Glomerular endothelial cell (primary cell): ENCODE results near the gene WFDC6. TPM values are rescaled to one million over a fixed set of nuclear protein-coding genes. Genes with fewer than 3 reads are reported as not detected.

Experiments
- DNase-seq: peaks from one replicate; pipeline ENCODE4 v3.0.0-alpha.2; 2011; ENCODE audit warnings: low read depth, low spot score; ENCODE audit errors: extremely low read depth
- total RNA-seq: library from RNA; depleted of rRNA; stranded (reverse); fragments of >200 nt; gene quantifications from 2 replicates; pipeline ENCODE4 v1.2.3, GENCODE V29; 2015

The WFDC6 gene
- total RNA-seq, 1 donor from 2014 or later = not detected

DNA sequence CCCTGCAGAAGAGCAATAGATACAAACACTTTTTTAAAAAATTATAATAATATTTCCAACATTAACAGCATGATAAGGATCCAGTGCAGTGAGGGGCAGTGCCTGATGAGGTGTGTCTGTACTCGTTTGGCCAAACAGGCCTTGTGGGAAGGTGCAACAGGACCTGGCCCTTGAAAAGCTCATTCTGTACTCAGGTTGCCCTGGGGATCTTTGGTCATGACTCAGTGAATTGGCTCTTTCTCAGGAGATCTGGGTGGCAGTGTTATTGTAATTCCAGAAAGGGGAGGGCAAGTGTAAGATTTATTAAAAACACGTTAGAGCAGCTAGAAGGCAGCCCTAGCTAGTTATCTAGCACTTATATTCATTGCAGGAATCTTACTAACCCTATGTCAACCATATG lies 21.0 kb downstream of the WFDC6 start:
- DNase-seq = no peak

DNA sequence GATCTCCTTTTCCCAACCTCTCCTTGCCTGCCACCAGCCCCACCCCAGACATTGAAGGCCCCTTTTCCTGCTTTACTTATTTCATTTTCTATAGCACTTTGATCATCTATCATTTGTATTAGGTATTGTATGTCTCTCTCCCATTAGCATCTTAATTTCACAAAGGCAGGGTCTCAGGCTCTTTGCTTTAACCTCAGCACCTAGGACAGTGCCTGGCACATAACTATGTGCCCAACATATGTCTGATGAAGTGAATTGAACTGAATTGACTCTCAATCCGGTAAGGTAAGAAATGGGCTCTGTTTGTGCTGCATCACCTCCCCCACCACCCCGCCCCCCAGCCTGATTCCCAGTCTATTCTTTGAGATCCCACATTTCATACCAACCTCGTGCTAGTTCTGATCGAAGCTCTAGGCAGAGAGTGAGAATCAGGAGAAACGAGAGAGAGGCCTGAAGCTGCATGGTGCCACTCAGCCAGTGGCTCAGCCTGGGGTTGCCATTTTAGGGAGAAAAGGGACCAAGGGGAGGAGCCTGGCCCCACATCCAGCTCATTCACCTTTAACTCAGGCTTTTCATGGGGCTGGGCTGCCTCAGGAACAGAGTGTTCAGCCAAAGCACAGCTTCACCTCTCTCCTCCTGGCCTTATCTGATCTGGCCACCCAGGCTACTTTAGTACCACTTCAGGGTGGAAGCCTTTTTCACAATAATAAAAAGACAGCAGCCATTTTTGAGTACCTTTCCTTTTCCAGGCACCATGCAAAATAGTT lies 24.0 kb downstream of the WFDC6 start, which contains the start of gene SPINT3:
Gene SPINT3, minus strand, starts transcription at position 476 of the 767 bp plus-strand sequence. Its CDS starts 14 bp downstream, at position 462.
- DNase-seq = no peak

DNA sequence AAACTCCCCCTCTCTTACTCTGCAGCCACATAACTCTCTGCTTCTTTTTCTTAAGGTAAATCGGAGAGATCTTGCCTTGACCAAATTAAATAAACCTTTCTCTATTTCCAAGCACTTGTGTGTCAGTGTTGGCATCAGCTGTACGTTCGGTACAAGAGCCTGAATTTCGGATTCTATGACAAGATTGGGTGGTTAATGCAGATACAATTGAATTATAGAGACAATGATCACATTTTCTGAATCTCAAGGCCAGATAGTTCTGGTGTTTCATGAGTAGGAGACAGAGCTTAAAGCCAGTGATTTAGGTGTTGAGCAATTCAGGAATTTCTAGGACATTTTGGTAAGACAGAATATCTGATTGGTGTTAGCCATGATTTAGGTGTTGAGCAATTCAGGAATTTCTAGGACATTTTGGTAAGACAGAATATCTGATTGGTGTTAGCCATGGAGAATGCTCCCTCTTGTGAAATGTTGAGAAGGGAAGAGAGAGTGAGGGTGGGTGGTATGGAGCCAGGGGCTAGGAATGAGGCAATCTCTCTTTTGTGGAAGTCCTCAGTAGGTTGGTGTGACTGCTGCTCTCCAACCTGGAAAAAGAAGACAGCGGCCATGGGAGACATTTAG lies 28.9 kb downstream of the WFDC6 start:
- no peak for DNase-seq

DNA sequence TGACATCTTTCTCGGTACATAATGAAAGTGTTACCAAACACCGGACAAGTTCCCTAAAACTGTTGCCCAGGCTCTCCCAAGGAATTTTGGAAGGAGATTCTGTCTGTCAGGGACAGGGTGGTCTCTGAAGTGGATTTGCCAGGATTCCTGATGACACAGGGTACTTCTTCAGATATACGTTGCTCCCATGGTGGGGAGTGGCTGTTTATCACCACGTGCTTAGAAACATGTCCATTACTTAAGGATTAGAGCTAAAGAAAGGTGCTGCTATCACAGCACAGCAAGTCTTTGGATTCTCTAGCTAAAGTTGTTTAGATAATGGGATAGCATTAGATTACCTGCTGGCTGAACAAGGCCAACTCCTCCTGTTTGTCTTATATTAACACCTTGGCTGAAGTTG lies 30.2 kb downstream of the WFDC6 start:
- DNase-seq = no peak

DNA sequence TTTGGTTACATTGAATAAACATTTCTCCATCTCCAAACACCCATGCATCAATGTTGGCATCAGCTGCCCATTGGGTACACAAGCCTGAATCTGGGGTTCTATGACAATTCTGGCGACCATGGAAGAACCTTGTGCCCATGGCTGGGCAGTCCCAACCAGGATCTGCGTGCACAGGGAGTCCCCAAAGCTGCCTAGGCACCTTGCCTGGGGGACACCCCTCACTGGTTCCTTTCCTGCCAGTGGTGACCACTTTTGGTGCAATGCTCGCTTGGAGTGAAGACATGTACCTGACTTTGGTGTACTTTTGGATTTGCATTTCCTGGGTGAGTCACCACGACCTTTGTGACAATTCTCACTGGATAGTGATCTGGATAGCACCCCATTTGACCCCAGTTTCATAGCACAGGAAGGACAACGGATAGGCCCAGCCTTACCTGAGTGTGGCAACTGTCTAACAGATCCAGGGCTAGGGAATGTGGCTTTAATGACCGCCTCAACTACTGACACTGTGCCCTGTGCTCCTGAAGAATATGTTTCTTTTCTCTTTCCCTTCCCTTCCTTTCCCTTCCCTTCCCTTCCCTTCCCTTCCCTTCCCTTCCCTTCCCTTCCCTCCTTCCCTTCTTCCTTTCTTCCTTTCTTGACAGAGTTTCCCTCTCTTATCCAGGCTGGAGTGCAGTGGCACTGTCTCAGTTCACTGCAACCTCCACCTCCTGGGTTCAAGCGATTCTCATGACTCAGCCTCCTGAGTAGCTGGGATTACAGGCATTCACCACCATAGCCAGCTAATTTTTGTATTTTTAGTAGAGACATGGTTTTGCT lies 31.0 kb downstream of the WFDC6 start:
- DNase-seq = no peak

DNA sequence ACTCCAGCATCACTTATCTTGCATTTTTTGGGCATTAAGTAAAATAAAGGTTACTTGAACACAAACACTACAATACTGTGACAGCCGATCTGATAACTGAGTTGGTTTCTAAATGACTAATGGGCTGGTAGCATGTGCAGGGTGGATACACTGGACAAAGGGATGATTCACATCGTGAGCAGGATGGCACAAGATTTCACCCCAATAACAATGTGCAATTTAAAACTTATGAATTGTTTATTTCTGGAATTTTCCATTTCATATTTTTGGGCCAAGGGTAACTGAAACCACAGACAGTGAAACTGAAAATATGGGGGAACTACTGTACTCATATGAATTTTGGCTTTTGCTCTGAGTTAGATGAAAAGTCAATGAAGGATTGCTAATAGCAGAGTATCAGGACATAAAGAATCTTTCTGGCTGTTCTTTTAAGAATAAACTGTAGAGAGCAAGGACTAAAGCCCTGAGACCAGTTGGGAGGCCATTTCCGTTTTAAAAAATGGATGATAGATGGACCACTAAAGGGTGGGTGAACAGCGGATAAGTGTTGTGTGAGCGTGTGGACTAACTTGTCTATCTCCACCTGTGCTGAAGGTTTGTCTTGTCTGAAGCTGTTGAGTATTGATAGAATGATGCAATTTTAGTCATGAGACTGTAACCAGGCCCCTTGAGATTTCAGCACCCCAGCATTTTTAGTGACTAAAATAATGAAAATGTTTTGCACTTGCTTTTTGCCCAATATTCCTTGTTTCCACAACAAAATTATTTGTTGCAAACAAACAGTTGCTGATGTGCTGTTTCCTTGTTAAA lies 32.1 kb downstream of the WFDC6 start:
- no peak for DNase-seq

DNA sequence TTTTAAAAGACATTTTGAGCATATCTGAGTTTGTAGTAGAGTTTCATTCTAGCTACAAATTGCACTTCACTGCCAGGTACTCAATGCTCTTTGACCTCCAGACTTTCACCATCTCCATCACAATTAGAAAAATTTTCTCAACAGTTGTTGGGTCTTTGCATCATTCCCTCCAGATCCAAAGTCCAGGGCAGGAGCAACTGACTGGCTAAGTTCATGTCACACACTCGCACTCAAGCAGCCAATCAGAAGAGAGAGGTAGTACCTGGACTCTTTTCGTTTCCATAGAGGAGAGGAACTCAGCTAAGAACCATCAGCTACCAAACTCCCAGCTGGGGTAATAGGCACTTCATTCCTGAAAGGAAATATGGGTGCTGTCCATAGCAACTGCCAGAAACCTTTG lies 32.9 kb downstream of the WFDC6 start:
- no peak for DNase-seq

DNA sequence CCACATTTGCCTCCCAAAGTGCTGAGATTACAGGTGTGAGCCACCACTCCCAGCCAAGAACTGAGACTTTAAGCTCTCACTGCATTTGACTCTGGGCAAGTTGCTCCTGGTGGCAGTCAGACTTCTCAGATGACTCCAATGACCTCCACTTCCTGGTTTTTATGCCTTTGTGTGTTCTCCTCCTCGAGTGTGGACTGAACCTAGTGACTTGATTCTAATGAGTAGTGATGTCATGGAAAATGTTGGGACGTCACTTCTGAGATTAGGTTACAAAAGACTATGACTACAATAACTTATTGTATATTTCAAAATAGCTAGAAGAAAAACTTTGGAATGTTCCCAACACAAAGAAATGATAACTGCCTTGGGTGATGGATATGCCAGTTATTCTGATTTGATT lies 35.9 kb downstream of the WFDC6 start:
- DNase-seq = no peak

DNA sequence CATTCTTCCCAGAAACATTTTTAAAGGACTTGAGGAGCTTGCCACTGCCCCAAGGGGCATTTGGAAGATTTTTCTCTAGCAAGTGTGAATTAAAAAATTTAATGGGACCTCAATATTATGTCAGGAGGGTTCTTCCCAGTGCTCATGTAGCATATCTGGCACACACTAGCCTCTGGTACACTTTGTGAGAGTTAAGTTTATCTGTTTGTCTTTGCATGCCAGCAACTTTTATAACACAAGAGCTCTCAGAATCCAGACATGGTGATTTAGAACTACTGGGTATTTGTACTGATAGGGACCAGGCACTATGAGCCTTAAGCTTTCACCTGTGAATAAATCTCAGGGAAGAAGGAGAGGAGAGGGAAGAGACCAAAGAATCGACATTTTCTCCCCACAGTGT lies 36.7 kb downstream of the WFDC6 start:
- DNase-seq = no peak

DNA sequence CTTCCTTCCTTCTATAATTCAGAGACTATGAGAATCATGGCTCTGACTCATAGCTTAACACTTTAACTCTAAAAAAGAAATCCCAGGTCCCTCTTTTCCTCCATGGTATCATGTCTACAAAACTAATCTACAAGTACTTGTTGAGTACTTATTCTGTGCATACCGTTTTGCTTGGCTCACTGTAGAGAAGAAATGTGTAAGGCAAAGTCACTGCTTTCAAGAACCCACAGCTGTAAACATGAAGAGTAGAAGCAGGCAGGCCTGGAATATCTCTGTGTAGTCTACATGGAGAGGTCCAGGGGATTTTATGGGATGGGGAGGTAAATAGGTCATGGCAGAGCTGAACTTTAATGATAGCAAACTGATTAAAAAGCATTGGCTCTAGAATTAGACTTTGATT lies 37.7 kb downstream of the WFDC6 start:
- DNase-seq = no peak

DNA sequence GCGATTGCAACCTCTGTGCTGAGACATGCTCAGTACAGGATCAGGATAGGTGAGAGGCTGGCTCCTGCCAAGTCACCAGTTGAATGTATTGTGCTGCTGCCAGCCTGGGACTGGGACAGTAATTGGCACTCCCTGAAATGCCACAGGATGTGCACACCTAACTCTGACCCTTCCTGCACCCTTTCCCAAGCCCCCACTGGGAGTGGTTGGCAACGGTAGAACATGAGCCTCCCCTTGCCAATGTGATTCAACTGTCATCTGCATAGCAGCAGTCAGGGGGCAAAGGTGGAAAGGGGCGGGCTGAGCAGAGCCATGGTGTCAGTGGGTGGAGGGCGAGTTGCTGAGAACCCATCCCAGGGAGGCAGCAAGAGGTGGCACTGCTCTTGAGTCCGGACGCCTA lies 39.3 kb downstream of the WFDC6 start:
- no peak for DNase-seq

DNA sequence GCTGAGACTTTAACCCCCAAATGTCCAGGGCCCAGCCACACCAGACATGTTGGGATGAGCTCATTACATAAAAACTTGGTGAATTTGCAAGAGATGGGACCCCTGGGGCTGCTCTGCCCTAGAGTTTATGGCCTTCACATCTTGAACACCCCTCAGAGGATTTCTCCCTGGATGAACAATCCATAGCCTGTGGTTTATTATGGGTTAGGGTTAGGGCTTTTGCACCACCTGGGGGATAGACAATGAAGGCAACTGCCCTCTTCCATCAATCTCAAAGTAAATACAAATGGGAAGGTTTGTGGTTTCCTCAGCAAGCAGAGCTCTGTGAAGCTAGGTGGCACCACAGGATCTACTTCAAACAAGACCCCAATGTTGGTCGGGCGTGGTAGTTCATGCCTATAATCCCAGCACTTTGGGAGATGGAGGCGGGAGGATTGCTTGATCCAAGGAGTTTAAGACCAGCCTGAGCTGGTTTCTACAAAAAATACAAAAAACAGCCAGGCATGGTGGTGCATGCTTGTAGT lies 41.2 kb downstream of the WFDC6 start:
- no peak for DNase-seq

DNA sequence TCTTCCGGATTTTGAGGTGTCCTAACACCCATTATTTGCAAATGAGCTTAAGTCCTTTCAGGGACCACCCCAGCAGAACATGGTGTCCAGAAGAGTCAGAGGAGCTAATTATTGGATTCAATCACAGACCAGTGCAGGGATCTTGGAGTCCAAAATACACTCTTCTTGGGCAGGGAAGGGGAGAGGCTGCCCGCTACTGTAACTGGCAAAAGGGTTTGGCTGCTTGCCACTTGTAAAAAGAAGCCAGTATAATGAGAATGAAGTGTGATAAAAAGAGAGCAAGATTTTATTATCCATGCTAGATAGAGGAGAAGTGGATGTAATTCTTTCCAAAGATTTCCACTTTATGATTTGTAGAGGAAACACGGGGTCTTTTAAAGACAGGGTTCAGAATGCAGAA lies 43.1 kb downstream of the WFDC6 start:
- DNase-seq = no peak

DNA sequence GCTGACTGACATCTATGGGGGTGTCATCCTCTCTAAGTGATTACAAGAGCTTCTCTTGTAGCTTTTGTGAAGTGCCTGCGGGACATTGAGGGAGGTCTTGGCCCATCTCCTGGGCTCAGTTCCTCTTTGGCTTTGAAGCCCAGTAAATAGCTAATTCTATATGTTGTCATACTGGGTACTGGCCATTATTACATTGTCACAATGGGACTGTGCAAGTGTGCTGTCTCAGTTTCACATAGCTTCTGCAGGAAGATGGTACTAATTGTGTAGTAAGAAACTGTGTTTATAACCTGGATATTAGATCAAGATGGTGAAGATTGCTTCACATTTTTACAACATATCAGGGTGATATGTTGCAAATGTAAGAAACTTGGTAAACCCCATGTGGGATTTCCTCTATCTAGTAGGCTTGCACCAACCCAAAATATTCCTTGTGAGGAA lies 43.8 kb downstream of the WFDC6 start:
- DNase-seq = no peak

DNA sequence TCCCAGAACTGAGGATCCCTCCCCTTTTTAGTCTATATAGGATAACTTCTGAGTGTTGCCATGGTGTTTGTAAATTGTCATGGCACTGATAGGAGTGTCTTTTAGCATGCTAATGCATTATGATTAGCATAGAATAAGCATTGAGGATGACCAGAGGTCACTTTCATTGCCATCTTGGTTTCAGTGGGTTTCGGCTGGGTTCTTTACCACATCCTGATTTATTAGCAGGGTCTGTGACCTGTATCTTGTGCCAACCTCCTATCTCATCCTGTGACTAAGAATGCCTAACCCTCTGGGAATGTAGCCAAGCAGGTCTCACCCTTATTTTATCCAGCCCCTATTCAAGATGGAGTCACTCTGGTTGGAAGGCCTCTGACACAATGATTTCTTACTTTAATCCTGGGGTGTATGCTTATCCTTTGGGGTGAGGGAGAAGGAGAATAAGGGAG lies 50.2 kb downstream of the WFDC6 start:
- DNase-seq = no peak

DNA sequence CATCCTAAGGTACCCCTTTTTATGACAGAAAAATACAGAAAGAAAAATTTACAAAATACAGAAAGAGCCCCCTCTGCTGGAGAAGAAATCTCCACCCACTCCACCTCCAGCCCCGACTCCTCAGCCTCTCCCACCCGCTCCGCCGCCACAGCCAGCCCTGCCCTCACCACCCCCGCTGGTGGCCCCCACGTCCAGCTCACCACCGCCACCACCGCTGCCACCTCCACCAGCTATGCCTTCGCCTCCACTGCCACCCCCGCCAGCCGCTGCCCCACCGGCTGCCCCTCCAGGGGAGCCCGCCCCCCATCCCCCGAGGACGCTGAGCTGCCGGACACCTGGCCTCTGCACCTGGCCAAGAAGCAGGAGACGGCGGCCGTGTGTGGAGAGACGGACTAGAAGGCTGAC lies 52.0 kb downstream of the WFDC6 start:
- DNase-seq = no peak

DNA sequence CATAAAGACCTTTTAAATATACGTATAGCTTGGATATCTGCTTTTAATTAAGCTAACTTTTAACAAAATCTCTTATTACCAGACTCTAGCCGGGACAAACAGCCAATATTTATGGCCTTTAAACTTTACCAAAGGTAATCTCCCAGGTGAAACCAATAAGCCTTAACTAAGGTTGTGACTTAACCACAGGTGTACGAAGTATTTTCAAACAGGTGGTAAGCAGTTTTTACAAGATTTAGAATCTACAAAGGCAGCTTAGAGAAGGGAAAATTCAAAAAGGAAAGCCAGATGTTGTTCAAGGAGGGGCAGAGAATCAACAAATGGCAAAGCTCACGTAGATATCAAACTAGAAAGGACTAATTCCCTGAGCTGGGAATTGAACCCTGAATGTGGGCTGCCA lies 53.9 kb downstream of the WFDC6 start:
- DNase-seq = no peak

DNA sequence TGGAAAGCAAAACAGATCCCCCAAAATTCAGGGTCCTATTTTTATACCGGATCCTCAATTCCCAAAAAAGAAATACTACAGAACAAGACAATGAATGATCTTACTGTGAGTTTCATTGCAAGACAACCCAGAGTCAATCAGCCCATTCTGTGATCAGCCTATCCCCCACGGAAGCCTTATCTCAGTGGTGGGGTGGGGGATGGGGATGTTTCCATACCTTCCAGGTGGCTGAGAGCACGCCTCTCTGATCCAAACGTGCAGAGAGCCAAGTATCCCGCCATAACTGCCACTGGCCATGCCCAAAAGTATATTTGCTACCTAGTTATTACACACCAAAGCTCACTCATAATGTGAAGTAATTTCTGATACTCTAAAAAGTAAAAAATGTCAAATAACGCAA lies 54.6 kb downstream of the WFDC6 start:
- no peak for DNase-seq
